Esophagus mucosa (tissue), 1 donor: ENCODE data around the gene SSBP3. TPM values are rescaled to one million over a fixed set of nuclear protein-coding genes. Genes with fewer than 3 reads are reported as not detected.
"Not testable (repeated sequence)": the region's sequence is repeated elsewhere in the genome, so short reads cannot be mapped to it uniquely, and the experiment has no call there.

ENCODE experiments used
- ATAC-seq: fragments of 200-7000 bp; cut with Tn5 transposase; one replicate; pipeline ENCODE4 v1.9.1; 2020
- total RNA-seq: library from RNA; stranded (reverse); gene quantifications from one replicate; pipeline ENCODE4 v1.2.4, GENCODE V29; 2023
- donor health status: DM: yes; HTN: yes; CAD: no.

The SSBP3 gene
- total RNA-seq, 1 donor from 2014 or later, result 39.3 TPM

- ATAC-seq, result peak; percentile 60
These were observed 58.1 kb downstream of the SSBP3 start for GRCh38 chr1:54347955-54348699.

GRCh38 chr1:54347261-54347954, 58.8 kb downstream of the SSBP3 start:
- ATAC-seq, result no peak

- ATAC-seq, result not testable (repeated sequence)
These were observed 60.6 kb downstream of the SSBP3 start for GRCh38 chr1:54345548-54345947.

DNA sequence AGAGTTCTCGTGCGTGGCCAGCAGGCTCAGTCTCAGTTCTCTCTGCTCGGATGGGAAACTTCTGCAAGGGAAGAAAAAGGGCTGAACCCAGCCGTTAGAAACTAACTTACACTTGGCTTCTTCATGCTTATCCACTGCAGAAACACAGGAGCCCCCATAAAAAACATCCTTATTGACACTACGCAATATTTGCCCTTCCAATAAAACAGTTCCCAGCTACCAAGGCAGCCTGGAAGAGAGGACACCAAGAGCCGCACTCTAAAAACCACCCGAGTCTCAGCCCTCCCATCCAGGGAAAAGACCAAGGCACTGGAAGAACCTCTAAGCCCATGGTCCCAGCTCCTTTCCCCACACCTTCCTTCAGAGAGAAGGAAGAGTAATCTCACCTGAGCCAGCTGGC, 61.1 kb downstream of the SSBP3 start:
- no peak for ATAC-seq

DNA sequence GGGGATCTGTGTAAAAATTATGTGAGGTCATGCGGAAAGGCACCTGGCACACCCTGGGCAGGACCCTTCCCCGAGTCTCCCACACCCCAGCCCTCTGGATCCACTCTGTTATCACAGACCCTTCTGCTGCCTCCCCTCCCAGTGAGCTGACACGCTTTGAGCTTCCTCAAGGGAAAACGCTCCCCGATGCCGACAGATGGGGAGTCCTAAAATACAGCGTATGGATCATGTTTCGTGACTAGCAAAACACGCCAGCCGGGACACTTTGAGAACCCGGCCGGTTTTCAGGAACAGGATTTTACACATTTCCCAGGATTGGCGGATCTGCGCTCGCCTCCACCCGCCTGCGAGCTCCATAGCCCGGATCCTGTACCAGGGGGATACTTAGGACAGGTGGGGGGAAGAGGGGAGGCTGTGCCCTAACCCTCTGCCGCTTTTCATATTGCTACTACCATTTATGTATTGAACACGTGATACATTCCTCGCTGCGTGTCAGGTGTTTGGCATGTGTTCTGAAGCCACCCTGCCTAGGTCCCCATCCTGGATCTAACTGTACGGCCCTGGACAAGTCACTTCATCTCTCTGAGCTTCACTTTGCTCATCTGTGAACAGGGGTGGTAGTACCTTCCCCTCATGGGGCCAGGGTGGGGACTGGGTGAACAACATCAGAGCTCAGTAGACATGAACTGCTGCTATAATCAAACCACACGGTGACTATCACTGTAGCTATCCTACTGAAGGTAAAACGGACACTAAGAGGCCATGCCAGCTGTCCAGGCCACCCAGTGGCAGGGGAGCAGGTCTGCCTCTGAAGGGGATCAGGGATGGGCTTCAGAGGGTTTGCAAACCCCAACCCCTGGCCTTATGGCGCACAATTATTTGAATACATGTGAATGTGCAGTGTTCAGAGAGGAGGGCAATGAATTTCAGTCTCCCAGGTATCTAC, 63.2 kb downstream of the SSBP3 start:
- no peak for ATAC-seq

DNA sequence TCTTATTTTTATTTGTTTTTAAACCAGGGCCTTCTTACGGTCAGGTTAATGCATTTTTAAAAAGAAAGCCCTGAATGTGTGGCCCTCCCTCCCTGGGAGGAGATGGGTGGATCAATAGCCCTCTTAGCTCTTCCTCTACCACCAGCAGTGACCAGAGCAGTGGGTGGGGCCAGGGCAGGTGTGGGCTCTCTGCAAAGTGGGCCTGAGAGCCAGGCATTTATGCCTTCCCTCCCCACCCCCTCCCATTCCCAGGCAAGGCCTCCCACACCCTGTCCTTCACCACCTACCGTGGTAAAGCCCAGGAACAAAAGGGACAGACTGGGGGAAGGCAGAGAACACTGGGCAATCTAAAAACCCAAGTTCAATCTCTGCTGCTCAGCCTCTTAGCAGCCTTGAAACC, 63.9 kb downstream of the SSBP3 start:
- no peak for ATAC-seq

DNA sequence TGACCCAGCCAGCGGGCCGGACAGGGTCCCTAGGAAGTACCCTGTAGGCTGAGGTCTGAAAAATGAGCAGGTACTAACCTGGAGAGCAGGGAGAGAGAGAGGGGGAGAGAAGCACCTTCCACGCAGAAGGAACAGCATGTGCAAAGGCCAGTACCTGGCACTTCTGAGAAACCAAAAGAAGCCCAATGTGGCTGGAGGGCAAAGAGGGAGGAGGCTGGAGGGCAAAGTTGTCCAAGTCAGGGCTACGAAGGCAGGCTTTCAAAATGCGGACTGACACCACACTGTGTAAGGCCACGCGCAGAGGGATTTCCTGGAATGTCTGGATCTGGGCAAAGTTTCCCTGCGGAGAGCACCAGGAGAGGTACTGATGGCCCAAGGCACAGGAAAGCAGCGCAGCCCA, 64.4 kb downstream of the SSBP3 start:
- no peak for ATAC-seq

DNA sequence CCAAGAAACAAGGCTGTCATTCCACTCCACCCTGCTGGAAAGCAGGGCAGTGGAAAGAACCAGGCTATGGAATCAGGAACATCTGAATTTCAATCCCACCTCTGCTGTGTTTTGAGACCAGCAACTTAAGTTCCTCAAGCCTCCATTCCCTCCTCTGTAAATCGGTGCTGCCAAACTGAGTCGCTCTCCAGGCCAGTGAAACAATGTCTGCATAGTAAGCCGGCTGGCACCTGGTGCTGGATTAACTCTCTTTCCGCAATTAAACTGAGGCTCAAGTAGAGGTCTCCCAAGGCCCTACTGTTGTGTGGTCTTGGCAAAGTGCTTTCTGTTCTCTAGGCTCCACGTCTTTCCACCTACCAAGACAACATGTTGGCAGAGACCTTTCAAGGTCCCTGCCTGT, 65.3 kb downstream of the SSBP3 start:
- no peak for ATAC-seq

DNA sequence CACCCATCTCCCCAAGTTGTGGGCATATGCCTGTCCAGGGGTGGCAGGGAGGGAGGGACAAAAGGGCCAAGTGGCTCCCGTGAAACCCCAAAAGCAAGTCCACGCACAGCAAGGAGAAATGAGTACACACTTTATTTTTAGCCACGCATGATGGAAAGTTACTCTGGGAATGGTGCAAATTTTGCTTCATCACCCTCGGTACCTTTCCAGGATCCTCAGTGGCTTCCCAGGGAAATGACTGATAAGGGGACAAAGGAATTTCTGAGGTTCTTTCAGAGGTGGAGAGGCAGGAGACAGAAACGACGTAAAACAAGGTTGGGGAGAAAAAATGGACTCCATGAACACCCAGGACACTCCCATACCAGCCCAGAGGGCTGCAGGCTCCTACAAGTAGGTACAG, 65.8 kb downstream of the SSBP3 start:
- ATAC-seq, result no peak

- no peak for ATAC-seq
These were observed 67.1 kb downstream of the SSBP3 start for GRCh38 chr1:54339126-54339525.

GRCh38 chr1:54338464-54338863, 67.7 kb downstream of the SSBP3 start:
- ATAC-seq, result no peak

DNA sequence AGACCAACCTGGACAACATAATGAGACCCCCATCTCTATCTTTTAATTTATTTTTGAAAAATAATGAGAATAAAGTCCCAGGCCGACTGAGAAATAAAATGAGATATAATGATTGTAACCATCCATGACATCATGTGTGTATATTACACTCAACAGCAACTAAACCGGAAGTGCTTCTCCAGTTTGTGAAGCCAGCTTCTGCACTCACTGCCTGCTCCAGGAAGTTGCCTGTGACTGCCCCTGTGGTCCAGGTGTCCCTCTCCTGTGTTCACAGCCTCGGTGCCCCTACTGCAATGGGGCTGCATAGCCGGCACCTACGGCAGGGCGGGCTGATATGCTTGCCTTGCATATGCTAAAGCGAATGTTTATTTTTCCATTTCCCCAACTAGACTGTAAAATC, 68.3 kb downstream of the SSBP3 start:
- no peak for ATAC-seq

- no peak for ATAC-seq
These were observed 69.2 kb downstream of the SSBP3 start for GRCh38 chr1:54337034-54337433.

GRCh38 chr1:54336116-54336515, 70.1 kb downstream of the SSBP3 start:
- no peak for ATAC-seq

- peak; percentile 78 for ATAC-seq
These were observed 70.5 kb downstream of the SSBP3 start for GRCh38 chr1:54335755-54336108.

DNA sequence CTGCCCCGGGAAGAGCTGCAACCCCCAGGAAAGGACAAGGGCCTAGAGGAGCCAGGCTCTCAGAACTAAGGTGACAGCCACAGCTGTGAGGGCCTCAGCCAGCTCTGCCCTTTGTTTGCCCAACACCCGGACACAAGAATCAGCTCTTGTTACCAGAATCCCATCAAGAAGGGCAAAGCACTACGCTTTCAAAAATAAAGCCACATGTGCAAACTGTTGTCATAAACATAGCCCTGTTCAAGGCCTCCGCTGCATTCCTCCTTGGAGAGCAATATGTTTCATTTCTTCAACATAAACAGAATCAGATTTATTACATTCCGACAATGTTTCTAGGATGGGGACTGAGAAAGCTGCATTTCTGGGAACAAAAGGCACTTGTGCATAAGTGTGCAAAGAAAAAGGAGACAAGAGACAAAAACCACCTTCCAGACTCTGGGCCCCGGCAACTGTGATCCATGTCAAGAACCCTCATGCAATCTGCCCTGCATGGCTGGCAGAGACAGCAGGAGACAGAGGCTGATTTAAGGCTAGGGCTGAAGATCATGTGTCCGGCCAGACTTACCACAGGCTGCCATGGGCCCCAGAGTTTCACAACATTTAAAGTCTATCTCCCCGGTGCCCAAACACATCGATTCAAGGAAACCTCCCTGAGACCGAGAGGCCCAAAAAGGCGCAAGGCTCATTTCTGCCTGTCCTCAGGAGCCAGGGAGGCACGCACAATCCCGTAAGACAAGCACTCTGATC, 71.0 kb downstream of the SSBP3 start:
- no peak for ATAC-seq

- ATAC-seq, result no peak
These were observed 73.2 kb downstream of the SSBP3 start for GRCh38 chr1:54332781-54333585.

DNA sequence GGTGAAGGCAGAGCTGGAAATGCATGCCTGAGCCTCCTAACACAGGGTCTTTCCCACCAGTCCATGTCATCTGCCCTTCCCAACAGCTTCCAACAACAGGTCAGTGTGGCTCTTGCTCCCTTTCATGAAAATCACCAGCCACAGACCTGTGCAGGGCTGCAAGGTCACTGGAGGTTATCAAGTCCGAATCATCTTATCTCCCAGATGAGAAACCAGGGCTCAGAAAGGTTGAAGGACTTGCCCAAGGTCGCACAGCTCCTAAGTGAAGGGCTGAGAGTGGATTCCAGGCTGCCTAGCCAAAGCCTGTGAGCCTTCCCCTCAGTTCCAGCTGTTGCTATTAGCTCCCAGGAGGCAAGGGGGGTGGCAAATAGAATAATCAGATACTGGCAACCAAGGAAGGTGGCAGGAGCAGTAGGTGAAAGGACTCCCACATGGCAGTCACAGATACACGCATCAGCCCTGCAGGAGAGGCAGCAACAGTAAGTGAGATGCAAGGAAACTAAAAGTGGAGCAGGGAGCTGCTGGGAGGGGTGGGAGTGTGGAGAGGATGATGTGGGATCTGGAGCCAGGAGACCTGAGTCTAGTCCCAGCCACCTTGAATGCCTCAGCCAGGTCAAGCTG, 74.2 kb downstream of the SSBP3 start:
- ATAC-seq, result no peak

- ATAC-seq, result no peak
These were observed 75.0 kb downstream of the SSBP3 start for GRCh38 chr1:54331091-54331772.

DNA sequence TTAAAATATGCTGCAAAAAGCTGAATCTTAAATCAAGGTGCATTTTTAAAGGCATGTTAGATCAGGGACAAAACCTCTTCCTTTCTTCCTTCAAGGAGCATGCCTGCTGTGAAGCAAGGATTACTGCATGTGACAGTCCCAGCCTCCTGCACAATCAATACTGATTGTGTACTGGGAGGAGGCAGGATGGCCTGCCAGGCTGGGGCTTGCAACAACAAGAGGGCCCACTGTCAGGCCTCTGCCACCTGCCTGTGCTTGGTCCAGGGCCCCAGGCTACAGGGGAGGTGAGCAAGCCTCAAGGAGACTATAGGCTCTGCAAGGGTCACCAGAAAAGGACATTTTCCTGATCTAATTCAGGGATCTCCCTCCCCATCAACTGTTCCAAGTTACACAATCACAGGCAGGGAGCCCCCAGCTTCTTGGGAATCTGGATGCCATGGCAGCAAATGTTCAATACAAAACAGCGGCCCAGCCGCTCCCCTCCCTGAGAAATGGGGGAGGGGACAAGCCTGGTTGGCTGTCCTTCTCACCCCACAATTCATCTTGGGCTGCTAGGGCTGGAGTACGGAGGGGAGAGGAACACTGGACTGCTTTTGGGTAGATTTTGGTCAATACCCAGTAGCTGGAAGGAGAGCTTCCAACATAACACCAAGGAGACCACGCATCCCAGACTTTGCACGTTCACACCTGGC, 76.7 kb downstream of the SSBP3 start:
- ATAC-seq, result no peak
